ENCODE measurements around the gene MYO1D. TPM values are rescaled to one million over a fixed set of nuclear protein-coding genes. Genes with fewer than 3 reads are reported as not detected.
A peak's percentile ranks its signal among the peaks of the same experiment; 100 is the strongest.

Gene MYO1D
- total and polyA plus RNA-seq, 4 donors: 4.5 to 22.9 (median 13.3) TPM

DNA sequence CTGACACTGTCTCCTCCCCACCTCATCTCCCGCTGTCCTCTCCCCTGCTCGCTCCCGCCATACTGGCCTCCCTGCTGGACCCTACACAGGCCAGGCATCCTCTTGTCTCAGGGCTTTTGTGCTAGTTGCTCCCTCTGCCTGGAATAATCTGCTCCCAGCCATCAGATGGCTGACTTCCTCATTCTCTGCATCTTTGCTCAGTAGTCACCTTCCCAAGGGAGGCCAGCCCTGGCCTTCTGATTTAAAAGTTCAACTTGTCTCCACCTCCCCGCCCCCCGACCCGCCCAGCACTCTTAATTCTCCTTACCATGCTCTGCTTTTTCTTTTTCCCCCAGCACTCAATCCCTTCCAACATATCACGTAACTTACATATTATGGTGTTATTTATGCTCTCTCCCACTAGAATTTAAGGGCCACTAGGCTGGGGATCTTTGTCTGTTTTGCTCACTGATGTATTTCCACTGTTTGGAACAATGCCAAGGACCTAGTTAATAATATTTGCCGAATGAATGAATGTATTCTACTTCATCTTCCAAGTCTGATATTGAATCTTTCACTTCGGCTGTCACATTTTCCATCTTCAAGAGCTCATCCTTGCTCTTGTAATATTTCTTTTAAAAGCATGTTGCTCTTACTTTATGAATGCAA is 211.9 kb downstream of the MYO1D start (continued):
- TF ChIP-seq ZBTB33 (IDR thresholded peaks at IDR 0.05): no peak
- TF ChIP-seq RAD21 (IDR thresholded peaks at IDR 0.05): no peak
- no peak for TF ChIP-seq NR2F2 (IDR thresholded peaks at IDR 0.05)
- TF ChIP-seq FOXA1 (IDR thresholded peaks at IDR 0.05): no peak
- no peak for TF ChIP-seq EGR1 (IDR thresholded peaks at IDR 0.05; ENCODE audit: low read depth in 2 of 2)
- no peak for TF ChIP-seq HNF4A (conservative IDR thresholded peaks at IDR 0.05)

GRCh38 chr17:32660496-32660985 is 216.4 kb downstream of the MYO1D start:
- Histone ChIP-seq H3K4me1 (ENCODE audit: control insufficient read depth in 4 of 4, insufficient read depth in 4 of 4, low read length in 3 of 4) (no peaks in the 10 kb centered on the region), H3K36me3 (ENCODE audit: control insufficient read depth in 4 of 4, insufficient read depth in 3 of 4, low read depth in 1 of 4, low read length in 3 of 4) (no peaks in the 10 kb centered on the region), H3K9ac (ENCODE audit: low read depth in 1 of 2, low read length in 2 of 2) (no peak overlapping the region), H3K27me3 (ENCODE audit: control insufficient read depth in 4 of 4, insufficient read depth in 4 of 4, low read length in 3 of 4) (no peaks in the 10 kb centered on the region), H3K27ac (ENCODE audit: low read depth in 1 of 2, low read length in 2 of 2) (no peak overlapping the region), H3K9me3 (ENCODE audit: control insufficient read depth in 4 of 4, low read length in 3 of 4) (no peaks in the 10 kb centered on the region), H3K4me3 (ENCODE audit: low read depth in 1 of 3, low read length in 3 of 3) (no peak overlapping the region)
- TF ChIP-seq EGR1 (IDR thresholded peaks at IDR 0.05; ENCODE audit: low read depth in 2 of 2): no peak
- TF ChIP-seq YY1 (IDR thresholded peaks at IDR 0.05): no peak
- TF ChIP-seq NR2F2 (IDR thresholded peaks at IDR 0.05): no peak
- TF ChIP-seq SP1 (IDR thresholded peaks at IDR 0.05): no peak
- WGBS: 92% methylated on average over 5 of the region's 5 CpGs
- no peak for DNase-seq (ENCODE audit: low spot score)

GRCh38 chr17:32659419-32659842 is 217.5 kb downstream of the MYO1D start:
- Histone ChIP-seq H3K4me3 (ENCODE audit: low read depth in 1 of 3, low read length in 3 of 3) (no peak overlapping the region), H3K9me3 (ENCODE audit: control insufficient read depth in 4 of 4, low read length in 3 of 4) (no peaks in the 10 kb centered on the region), H3K9ac (ENCODE audit: low read depth in 1 of 2, low read length in 2 of 2) (no peak overlapping the region), H3K27ac (ENCODE audit: low read depth in 1 of 2, low read length in 2 of 2) (no peak overlapping the region), H3K36me3 (ENCODE audit: control insufficient read depth in 4 of 4, insufficient read depth in 3 of 4, low read depth in 1 of 4, low read length in 3 of 4) (no peaks in the 10 kb centered on the region), H3K4me1 (ENCODE audit: control insufficient read depth in 4 of 4, insufficient read depth in 4 of 4, low read length in 3 of 4) (peaks cover 0 to 1% (median 0%) of the 10 kb centered on the region in 4 donors), H3K27me3 (ENCODE audit: control insufficient read depth in 4 of 4, insufficient read depth in 4 of 4, low read length in 3 of 4) (no peaks in the 10 kb centered on the region)
- WGBS: 21% methylated on average over 5 of the region's 5 CpGs
- TF ChIP-seq TAF1 (conservative IDR thresholded peaks at IDR 0.05) (no peak), ATF3 (IDR thresholded peaks at IDR 0.05) (no peak), HNF4A (conservative IDR thresholded peaks at IDR 0.05) (peak in 1 of 2 donors; percentile 8), SP1 (IDR thresholded peaks at IDR 0.05) (no peak), YY1 (IDR thresholded peaks at IDR 0.05) (peak; percentile 32), CTCF (IDR thresholded peaks at IDR 0.05; ENCODE audit: low read depth, low read length, missing input control) (peak; percentile 96), NR2F2 (IDR thresholded peaks at IDR 0.05) (no peak), RAD21 (IDR thresholded peaks at IDR 0.05) (peak; percentile 82 to 90), GABPA (IDR thresholded peaks at IDR 0.05 in 1 of 2, conservative IDR thresholded peaks at IDR 0.05 in 1 of 2) (no peak)
- TF ChIP-seq, protein P1, sequence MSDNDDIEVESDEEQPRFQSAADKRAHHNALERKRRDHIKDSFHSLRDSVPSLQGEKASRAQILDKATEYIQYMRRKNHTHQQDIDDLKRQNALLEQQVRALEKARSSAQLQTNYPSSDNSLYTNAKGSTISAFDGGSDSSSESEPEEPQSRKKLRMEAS (IDR thresholded peaks at IDR 0.05): no peak
- DNase-seq (ENCODE audit: low spot score): peak; percentile 73

Data from liver (tissue), 9 donors.